HG02973 (cell line): ENCODE measurements around the gene B3GAT1.
"Not testable (repeated sequence)": the region's sequence is repeated elsewhere in the genome, so short reads cannot be mapped to it uniquely, and the experiment has no call there.

ENCODE experiments used
- ATAC-seq: cut with Tn5 transposase; IDR thresholded peaks from one replicate; pipeline ENCODE4 v1.9.1; 2021; ENCODE audit warnings: moderate library complexity; ENCODE audit not compliant: unreplicated experiment

B3GAT1 gene

DNA sequence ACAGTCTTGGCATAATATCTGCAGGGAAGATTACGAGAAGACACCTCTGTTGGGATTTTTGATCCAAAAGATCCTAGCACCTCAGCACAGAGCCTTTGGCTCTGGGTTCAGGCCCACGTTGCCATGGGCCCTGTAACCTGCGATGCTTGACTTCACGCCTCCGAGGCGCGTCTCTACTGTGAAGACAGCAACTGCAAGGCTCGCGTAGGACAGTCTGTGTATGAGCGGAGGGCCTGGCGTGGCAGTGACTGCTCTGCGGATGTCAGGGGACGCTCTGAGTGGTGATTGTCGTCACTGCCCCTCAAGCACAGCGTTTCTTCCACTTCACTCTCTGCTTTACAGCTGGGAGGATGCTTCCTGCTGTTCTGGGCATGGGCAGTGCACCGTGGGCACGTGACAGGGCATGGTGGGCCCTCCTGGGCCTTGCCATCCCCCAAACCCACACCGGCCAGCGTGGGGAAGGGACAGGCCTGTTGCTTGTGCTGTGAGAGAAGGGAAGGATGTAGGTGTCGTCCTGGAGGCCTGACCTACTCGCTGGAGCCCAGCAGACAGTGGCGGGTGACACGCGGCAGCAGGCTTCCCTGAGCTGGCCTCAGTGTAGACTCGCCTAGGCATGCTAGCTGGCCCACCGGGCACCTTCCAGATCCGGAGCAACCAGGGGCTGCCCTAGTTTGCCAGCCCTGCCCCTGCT, 53.7 kb downstream of the B3GAT1 start:
- no peak for ATAC-seq

DNA sequence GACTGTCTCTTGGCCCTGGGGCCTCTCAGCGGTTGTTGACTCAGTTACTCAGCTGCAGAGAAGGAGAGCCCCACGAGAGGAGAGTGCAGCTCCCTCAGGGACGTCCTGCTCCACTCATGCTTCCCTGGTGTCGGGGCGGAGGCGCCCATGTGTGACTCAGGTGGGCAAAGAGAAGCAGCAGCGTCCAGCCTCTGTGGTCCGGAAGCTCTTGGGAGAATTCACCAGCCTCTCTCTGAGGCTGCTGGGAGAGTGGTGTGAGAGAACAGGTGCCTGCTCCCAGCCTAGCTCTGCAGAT, 54.5 kb downstream of the B3GAT1 start:
- no peak for ATAC-seq

DNA sequence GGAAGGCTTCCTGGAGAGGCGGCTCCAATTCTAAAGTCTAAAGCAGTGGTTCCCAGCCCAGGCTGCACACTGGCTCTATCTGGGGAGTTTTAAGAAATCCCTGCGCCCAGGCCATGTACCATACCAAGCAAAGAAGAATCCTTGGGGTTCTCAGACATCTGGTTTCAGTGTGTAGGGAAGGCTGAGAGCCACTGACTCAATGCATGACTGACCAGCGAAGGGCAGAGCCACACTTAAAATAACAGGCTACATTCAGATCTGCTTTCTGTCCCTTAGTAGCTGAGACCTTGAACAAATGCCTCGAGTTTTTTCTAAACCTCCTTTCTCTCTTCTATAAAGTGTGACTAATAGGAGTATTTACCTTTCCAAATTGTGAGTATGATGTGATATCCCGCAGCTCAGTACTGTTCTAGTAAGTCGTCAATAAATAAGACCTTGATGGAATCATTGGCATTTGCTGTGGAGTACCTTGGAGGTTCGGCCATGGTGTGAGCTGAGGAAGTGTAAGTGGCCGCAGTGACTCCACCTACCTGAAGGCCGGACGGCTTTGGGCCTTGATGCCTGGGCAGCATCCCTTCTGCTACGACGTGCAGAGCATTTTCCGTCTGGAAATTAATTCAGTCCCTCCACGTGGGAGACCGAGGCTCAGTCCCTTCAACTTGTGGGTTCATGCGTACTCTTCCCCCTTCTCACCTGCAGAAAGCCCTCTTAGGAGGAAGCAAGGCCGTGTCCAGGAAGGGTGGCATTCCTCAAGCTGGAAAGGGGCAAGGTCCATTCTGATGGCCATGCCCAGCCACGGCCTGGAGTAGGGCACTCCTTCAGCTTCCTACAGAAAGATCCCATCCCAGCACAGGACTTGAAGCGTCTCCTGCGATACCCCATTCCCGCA, 55.1 kb downstream of the B3GAT1 start:
- ATAC-seq: no peak

DNA sequence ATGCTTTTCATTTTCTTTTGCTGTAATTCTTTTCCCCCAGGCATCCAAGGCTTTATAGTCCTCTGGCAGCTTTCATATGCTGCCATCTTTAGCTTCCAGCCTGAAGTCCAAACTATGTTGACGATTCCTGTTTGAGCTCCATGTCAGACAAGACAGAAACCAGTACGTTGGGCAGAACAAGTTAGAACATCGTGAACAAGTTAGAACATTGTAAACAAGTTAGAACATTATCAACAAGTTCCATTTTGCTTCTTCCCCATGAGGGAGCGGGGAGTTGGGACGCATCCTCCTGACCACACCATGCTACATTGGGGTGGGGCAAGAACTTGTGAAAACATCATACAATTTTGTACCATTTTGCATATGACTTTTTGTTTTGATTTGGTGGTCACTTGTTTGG, 56.4 kb downstream of the B3GAT1 start:
- no peak for ATAC-seq

DNA sequence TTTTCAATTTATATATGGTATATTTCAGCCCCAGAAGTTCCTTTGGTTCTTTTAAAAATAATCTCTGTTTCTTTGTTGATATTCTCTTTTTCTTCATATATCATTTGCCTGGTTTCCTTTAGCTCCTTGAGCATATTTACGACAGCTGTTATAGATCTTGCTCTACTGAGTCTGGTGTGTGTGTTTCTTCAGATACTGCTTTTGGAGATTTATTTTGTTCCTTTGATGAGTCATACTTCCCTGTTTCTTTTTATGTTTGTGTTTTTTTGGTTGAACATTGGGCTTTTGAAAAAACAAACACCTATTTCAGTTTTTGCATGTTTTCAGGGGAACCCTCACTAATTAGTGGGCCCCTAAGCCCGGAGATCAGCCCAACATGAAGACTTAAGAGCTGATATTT, 56.9 kb downstream of the B3GAT1 start:
- ATAC-seq: no peak

DNA sequence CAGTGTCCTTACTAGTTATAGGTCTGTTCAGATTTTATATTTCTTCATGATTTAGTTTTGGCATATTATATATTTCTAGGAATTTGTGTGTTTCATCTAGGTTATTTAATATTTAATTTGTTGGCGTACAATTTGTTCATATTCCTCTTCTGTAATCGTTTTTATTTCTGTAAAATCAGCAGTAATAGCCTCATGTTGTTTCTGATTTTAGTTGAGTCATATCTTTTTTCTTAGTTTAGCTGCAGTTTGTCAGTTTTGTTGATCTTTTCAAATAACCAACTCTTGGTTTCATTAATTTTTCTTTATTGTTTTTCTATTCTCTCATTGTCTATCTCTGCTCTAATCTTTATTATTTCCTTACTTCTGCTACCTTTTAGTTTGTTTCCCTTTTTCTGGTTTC, 59.9 kb downstream of the B3GAT1 start:
- ATAC-seq: no peak

DNA sequence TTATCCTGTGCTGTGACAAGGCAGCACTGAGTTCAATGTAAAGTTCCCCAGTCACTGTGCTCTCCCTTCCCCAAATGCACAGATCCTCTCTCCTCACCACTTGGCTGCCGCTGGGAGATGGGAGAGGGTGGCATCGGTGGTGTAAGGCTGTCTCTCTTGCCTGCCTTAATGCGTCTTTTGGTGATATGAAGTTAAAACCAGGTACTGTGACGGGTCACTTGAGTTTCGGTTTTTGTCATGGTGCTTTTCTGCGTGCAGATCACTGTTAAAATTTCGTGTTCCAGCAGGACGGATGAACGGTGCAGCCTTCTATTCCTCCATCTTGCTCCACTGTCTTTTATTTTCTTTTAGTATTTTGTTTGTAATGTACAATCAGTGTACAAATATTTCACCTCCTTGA, 61.7 kb downstream of the B3GAT1 start:
- ATAC-seq: peak; percentile 63

DNA sequence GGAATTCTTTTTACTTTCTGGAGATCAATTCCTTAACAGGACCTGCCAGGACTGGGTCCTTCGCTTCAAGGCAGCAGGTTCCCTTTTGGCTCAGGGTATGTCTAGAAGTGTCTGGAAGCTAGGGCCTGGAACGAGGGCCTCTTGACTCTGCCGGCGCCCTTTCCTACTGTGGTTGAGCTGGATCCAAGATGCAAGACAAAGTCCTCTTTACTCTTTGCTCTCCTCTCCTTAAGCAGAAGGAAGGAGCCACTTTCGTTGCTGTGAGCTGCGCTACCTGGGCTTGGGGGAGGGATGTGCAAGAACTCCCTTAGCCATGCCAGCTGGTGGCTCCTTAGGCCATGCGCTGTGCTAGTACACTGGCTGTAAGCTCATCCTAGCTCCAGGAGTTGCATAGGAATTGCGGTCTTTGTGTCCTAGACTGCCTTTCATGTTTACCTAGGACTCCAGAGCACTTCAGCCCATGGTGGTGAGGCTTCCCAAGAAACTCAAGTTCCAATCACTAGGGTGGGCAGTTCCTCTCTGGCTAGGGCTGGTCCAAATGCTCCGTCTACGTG, 62.2 kb downstream of the B3GAT1 start:
- ATAC-seq: no peak

DNA sequence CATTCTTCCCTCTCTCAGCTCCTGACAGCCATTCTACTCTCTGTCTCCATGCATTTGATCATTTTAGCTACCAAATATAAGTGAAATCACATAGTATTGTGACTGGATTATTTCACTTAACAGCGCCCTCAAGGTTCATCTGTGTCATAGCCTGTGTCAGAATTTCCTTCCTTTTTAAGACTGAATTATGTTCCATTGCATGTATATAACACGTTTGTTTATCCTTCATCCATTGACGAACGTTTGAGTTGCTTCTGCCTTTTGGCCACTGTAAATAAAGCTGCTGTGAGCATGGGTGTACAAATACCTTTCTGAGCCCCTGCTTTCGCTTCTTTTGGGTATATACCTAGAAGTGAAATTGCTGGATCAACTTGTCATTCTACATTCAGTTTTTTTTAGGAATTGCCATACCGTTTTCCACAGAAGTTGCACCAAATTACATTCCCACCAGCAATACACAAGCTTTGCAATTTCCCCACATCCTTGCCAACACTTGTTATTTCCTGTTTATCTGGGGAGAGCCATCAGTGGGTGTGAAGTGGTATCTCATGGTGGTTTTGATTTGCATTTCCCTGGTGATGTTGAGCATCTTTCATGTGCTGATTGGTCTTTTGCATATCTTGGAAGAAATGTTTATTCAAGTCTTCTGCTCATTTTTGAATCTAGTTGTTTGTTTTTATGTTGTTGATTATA, 62.8 kb downstream of the B3GAT1 start:
- ATAC-seq: peak; percentile 44

DNA sequence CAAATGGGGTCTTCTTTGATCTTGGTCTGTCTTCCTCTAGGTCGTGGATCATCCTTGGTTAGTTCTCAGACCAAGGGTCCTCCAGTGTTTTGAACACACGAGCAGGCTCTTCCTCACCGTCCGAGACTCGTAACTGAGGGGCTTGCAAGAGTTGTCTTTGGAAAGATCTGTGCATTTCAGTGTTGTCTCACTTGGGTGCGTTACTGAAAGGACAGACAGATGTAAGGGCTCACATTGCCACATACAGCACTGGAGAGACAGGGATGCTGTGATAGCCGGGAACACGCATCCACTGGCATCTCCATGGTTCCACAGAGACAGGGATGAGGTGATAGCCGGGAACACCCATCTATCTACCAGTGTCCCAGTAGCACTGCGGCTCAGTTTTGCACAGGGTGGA, 64.6 kb downstream of the B3GAT1 start:
- no peak for ATAC-seq

DNA sequence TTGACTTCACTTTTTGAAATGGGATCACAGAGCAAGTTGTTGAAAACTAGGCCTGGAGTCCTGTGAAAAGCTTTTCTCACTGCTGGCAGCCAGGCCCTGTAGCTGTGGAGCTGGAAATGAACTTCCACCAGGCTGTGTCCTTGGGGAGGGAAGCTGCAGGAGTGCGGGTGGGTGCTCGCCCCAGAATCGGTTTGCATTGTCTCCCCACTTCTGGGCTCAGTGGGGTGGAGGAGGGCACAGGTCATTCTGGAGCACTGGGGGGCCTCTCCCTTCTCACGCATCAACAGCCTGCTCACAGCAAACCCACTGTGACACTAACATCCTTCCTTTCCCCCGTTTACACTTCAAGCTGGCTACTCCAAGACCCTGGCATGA, 65.1 kb downstream of the B3GAT1 start:
- ATAC-seq: no peak

DNA sequence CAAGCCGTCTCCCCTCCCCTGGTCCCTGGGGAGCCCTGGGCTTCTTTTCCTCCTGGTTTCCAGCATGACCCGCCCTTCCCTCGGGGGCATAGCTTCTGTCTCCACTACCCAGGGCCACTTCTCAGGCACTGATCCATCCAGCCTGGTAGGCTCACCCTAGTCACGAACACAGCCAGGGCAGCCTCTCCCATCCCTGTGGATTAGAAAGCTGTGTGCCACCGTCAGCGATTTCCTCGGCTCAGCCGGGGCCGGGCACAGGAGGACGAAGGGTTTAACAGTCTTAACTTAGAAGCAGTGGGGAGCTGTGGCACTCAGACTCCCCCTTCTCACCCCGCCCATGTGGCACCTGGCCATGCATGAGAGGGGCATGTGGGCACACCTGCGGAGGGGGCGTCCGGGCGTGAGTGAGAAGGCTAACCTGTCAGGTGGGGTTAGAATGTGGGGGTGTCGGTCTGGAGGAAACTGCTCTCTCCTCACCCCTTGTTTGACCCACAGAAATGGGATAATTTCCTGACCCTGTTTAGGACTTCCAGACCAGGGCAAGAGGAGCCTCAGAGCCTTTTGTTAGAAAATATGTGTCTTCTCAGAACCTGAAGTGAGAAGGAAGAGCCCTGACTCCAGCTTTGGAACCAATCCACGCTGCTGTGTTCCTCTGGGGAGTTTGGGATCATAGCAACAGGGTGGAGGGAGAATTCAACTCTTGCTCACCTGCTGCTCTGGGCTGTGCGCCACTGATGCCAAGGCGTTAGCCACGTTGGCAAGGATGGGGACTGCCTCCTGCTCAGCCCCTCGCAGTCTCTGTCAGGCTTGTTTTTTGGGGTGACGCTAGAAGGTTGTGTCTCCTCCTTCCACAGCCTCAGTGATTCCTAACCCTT, 65.7 kb downstream of the B3GAT1 start:
- ATAC-seq: no peak

DNA sequence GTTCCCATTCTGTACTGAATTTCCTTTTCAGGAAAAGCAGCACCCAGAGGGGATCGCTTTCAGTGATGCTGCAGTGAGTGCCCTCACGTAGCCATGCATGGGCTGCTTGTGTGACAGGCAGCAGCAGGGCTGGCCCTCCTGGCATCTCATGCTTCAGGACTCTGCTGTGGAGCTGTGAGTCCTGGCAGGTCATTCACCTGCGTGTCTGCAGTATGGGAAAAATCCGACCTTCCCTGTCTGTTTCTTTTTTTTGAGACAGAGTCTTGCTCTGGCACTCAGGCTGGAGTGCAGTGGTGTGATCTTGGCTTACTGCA, 66.8 kb downstream of the B3GAT1 start:
- no peak for ATAC-seq

DNA sequence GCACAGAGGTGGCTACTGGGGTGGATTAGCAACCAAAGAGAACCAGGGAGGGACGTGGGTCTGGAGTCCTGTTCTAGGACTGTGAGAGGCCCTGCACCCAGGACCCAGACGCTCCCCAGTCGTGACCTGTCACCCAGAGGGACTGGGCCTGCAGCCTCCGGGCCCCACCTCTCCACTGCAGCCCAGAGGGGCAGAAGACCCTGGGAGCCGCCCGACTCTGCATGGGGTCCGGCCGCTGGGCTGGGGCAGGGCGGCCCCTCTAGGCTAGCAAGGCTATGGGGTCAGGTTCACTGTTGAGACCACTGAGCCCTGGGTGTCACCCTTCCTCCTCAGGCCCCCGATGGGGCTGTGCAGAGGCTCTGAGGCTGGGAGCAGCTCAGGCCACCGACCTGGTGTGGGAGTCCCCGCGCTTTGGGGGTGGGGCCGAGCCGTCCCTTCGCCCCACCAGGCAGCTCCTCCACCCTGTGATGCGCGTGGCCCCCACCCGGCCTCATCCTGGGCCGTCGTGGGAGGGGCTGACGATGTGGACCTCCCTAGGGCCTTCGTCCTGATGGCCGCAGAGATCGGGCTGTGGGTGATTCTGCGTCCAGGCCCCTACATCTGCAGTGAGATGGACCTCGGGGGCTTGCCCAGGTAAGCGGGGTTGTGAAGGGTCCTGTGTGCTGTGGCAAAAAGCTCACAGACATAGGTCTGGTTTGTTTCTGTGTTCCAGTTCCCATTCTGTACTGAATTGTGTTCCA, 67.4 kb downstream of the B3GAT1 start:
- not testable (repeated sequence) for ATAC-seq

DNA sequence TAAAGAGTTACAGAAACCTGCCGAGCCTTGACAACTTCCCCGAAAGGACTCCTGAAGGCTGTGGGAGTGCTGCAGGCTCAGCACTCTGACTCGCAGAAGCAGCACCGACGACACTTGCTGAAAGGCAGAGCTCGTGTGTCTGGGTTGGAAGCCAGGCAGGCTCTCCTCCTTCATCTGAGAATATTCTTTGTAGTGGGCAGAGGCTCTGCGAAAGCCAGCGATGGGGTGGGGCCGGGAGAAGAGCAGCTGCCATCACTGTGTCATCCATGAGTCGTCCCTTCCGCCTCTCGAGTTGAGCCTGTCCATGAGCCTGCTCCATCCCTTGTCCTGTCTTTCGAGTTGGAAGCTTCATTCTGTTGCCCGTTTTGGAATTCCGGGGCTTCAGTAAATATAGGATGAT, 68.4 kb downstream of the B3GAT1 start:
- no peak for ATAC-seq

DNA sequence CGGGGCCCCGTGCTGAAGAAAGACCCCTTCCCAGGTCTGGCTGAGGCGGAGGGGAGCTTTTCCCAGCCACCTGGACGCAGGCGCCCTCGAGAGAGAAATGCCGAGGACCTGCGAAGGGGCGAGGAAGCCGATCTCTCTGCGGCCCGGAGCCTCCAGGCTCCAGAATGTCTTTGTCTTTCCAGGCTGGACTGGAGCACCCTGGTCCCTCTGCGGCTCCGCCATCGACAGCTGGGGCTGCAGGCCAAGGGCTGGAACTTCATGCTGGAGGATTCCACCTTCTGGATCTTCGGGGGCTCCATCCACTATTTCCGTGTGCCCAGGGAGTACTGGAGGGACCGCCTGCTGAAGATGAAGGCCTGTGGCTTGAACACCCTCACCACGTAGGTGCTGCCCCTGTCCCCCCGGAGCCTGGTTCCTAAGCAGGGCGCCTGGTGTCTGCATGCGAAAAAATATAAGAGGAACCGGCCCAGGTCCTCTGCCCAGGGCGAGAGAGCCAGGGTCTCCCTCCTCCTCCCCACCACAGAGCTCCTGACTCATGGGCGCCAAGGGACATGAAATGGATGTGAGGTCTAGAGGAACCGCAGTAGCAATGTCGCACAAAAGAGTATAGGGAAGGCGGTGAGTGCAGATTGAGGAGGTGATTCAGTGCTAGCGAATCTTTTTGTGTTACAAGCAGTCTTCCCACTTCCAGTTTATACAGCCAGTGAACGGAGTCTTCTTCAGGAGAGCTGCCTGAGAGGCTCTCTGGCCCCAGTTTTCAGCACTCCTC, 69.3 kb downstream of the B3GAT1 start:
- ATAC-seq: no peak

DNA sequence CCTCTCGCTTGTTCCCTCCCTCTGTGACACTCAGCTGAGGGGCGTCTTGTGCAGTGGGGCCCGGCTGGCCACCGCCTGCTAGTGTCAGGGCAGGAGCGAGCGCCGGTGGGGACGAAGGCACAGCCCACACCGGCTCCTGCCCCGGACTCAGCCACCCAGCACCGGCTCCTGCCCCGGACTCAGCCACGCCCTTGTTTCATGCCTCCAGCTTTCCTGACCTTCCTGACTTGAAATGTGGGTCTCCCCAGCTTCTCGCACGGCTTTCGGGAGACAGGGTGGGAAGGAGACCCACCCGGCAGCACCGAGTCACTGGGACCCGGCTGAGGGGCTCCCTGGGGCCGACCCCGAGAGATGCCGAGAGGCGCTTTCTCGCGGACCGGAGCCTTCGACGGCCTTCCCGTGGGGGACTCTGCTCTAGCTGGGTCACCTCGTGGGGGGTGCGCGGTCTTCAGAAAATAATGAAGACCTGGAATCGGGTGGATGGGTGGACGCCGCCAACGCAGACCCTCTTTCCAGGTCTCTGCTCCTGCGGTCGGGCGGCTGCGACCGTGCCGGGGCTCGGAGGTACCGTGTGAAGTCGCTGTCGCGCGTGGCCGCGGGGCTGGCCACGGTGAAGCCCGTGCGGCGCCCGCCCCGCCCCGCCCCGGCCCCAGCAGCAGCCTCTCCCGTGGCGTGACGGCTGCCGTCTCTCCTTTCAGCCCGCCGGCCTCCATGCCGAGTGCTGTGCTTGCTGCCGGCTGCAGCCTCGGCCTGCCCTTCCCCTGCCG, 70.1 kb downstream of the B3GAT1 start:
- no peak for ATAC-seq

DNA sequence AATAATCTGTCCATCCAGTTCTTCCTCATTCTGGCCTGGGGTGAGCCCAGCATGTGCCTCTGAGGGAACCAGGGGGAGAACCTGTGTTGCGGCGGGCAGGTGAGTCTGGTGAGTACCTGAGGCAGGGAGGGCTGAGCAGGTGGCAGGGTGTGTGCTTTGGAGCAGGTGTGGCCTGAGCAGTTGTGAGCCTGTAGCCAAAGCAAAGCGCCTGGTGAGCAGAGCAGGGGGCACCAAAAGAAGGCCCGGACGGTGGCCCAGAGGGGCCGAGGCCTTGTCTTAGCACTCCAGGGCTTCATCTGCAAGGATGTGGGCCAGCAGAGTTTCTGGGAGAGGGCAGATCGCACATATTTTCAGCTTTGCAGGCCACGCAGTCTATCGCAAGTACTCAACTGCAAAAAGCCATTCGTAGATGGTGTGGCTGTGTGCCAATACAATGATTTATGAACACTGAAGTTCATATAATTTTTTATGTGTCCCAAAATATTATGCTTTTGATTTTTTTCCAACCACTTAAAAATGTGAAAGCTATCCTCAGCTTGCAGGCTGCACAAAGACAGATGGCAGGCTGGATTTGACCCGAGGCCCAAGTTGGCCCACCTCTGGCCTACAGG, 71.6 kb downstream of the B3GAT1 start:
- no peak for ATAC-seq
